HEK293T (cell line): ENCODE results near the gene RBBP5.

ENCODE experiments used
- FOXK2 ChIP-seq: fragments of 450-650 bp; IDR thresholded peaks from 2 replicates; pipeline ENCODE4 v1.6.1; 2016; ENCODE audit warnings: mild to moderate bottlenecking
- SUZ12 ChIP-seq: fragments of 450-650 bp; IDR thresholded peaks from 2 replicates; pipeline ENCODE4 v1.6.1; 2016; ENCODE audit warnings: mild to moderate bottlenecking

- TF ChIP-seq FOXK2 (no peak), SUZ12 (no peak)
Measured at GRCh38 chr1:205140113-205140512, 18.3 kb upstream of the RBBP5 start.
